ENCODE results near the gene YBX3. TPM values are rescaled to one million over a fixed set of nuclear protein-coding genes. Genes with fewer than 3 reads are reported as not detected.
A peak's percentile ranks its signal among the peaks of the same experiment; 100 is the strongest.

Gene YBX3
- total RNA-seq, 1 donor from 2014 or later: 334 TPM

DNA sequence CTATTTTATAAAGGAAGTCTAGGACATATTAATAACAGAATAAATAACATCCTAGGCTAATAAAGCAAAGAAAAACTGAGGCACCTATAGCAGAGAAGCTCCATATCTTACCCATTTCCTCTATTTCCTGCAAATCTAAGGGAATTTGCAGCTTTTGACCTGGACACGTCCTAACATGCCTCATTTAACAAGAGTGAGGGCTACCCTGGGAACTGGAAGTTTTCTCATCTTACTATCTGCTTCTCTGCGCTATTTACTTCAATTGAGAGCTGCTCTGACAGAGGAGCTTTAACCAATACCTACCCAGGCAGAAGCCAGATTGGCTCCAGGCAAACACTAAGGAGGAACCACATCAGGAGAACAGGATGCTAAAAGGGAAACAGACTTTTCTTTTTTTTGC lies 5.7 kb downstream of the YBX3 start:
- TF ChIP-seq, protein P1, sequence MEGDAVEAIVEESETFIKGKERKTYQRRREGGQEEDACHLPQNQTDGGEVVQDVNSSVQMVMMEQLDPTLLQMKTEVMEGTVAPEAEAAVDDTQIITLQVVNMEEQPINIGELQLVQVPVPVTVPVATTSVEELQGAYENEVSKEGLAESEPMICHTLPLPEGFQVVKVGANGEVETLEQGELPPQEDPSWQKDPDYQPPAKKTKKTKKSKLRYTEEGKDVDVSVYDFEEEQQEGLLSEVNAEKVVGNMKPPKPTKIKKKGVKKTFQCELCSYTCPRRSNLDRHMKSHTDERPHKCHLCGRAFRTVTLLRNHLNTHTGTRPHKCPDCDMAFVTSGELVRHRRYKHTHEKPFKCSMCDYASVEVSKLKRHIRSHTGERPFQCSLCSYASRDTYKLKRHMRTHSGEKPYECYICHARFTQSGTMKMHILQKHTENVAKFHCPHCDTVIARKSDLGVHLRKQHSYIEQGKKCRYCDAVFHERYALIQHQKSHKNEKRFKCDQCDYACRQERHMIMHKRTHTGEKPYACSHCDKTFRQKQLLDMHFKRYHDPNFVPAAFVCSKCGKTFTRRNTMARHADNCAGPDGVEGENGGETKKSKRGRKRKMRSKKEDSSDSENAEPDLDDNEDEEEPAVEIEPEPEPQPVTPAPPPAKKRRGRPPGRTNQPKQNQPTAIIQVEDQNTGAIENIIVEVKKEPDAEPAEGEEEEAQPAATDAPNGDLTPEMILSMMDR (IDR thresholded peaks at IDR 0.05): no peak
- Mint-ChIP-seq H3K27me3 (ENCODE audit: unreplicated experiment) (no peaks in the 10 kb centered on the region), H3K4me1 (ENCODE audit: unreplicated experiment) (peaks cover 63% of the 10 kb centered on the region), H3K36me3 (ENCODE audit: unreplicated experiment) (peaks cover 26% of the 10 kb centered on the region), H3K27ac (ENCODE audit: unreplicated experiment) (peak overlapping the region; percentile 97), H3K4me3 (ENCODE audit: unreplicated experiment) (peak overlapping the region; percentile 74), H3K9me3 (ENCODE audit: unreplicated experiment) (no peaks in the 10 kb centered on the region)
- DNase-seq (ENCODE audit: extremely low spot score, unreplicated experiment): no peak

DNA sequence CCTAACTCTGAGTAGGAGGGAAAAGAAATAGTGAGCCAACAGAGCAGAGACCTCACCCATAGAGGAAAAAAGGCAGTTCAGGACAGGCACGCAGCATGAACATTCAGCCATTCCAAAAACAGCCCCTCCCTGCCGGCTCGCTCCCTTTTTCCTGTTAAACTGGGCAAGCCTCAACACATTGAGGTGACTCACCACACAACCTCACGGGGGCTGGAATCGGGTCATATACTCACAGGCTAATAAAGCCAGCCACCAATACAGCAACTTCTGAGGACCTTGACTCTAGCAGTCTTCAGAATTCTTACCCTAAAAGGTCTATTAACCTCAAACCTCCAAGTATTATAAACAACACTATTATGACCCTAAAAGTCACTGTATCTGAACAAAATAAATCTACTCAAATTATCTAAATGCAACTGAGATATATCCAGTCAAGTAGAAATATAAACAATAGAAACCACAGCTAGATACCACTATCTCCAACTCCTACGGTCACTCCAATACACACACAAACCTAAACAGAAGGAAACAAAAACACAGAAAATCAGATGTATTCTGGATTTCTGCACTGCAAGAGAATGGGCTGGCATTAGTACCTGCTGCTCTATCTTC lies 6.3 kb downstream of the YBX3 start:
- peak overlapping the region; percentile 97 for H3K27ac Mint-ChIP-seq (ENCODE audit: unreplicated experiment)
- H3K27me3 Mint-ChIP-seq (ENCODE audit: unreplicated experiment): no peaks in the 10 kb centered on the region
- H3K4me3 Mint-ChIP-seq (ENCODE audit: unreplicated experiment): peak overlapping the region; percentile 74
- H3K4me1 Mint-ChIP-seq (ENCODE audit: unreplicated experiment): peaks cover 62% of the 10 kb centered on the region
- H3K36me3 Mint-ChIP-seq (ENCODE audit: unreplicated experiment): peaks cover 32% of the 10 kb centered on the region
- DNase-seq (ENCODE audit: extremely low spot score, unreplicated experiment): peak; percentile 88
- no peaks in the 10 kb centered on the region for H3K9me3 Mint-ChIP-seq (ENCODE audit: unreplicated experiment)
- TF ChIP-seq, protein P1 (IDR thresholded peaks at IDR 0.05): no peak

DNA sequence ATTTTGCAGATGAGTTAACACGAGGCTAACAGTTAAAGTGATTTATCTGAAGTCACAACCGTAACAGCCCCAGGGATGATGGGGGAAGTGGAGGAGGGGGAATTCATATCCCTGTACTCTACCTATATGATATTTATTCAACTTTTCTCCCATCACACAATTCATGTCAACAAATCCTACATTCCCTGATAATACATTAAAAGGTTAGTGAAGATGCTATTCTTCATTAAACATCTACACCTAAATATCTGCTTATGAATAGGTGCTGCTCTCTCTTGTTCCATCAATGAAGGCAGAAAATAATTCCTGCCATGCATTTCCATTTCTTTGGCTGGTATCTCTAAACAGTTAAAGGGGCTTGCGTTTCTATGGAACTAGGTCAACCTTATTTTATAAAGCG lies 6.8 kb downstream of the YBX3 start:
- TF ChIP-seq, protein P1 (IDR thresholded peaks at IDR 0.05): no peak
- H3K36me3 Mint-ChIP-seq (ENCODE audit: unreplicated experiment): peaks cover 38% of the 10 kb centered on the region
- H3K27me3 Mint-ChIP-seq (ENCODE audit: unreplicated experiment): no peaks in the 10 kb centered on the region
- peaks cover 59% of the 10 kb centered on the region for H3K4me1 Mint-ChIP-seq (ENCODE audit: unreplicated experiment)
- peak overlapping the region; percentile 74 for H3K4me3 Mint-ChIP-seq (ENCODE audit: unreplicated experiment)
- H3K9me3 Mint-ChIP-seq (ENCODE audit: unreplicated experiment): no peaks in the 10 kb centered on the region
- H3K27ac Mint-ChIP-seq (ENCODE audit: unreplicated experiment): peak overlapping the region; percentile 97
- DNase-seq (ENCODE audit: extremely low spot score, unreplicated experiment): no peak

DNA sequence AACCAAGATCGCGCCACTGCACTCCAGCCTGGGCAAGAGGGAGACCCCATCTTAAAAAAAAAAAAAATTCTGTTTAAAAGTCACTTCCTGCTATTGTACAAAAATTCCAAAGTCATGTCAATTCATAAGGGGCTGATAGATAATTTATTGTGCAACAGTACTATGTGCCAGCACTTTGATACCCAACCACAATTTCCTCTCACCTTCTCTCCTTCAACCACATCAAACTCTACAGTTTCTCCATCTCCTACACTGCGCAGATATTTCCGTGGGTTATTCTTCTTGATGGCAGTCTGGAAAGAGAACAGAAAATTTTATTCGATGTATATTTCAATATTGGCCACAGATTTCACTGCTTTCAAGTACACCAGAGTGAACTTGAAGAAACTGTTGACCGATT lies 7.6 kb downstream of the YBX3 start:
- Mint-ChIP-seq H3K27ac (ENCODE audit: unreplicated experiment) (peak overlapping the region; percentile 97), H3K36me3 (ENCODE audit: unreplicated experiment) (peaks cover 39% of the 10 kb centered on the region), H3K4me1 (ENCODE audit: unreplicated experiment) (peaks cover 51% of the 10 kb centered on the region), H3K4me3 (ENCODE audit: unreplicated experiment) (no peak overlapping the region), H3K27me3 (ENCODE audit: unreplicated experiment) (no peaks in the 10 kb centered on the region), H3K9me3 (ENCODE audit: unreplicated experiment) (no peaks in the 10 kb centered on the region)
- no peak for DNase-seq (ENCODE audit: extremely low spot score, unreplicated experiment)
- TF ChIP-seq, protein P1 (IDR thresholded peaks at IDR 0.05): no peak

DNA sequence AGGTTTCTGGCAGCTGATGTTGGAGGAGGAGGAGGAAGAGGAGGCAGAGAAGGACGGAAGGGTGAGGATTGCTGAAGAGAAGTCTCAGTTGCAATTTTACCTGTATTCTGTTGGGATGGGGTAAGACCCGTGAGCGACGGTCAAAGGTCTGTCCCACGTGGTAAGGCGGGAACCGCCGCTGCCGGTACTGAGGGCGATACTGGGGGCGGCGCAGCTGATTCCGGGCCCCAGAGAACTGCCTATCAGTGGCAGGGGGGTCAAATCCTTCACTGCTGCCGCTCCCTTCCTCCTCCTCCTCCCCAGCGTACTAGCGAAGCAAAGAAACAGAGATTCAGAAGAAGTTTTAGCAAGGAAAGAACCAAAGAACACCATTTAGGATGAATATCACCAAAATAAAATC lies 13.3 kb downstream of the YBX3 start:
- Mint-ChIP-seq H3K9me3 (ENCODE audit: unreplicated experiment) (no peaks in the 10 kb centered on the region), H3K4me3 (ENCODE audit: unreplicated experiment) (no peak overlapping the region), H3K27ac (ENCODE audit: unreplicated experiment) (no peak overlapping the region), H3K4me1 (ENCODE audit: unreplicated experiment) (no peaks in the 10 kb centered on the region), H3K36me3 (ENCODE audit: unreplicated experiment) (peaks cover 66% of the 10 kb centered on the region), H3K27me3 (ENCODE audit: unreplicated experiment) (no peaks in the 10 kb centered on the region)
- TF ChIP-seq, protein P1 (IDR thresholded peaks at IDR 0.05): no peak
- no peak for DNase-seq (ENCODE audit: extremely low spot score, unreplicated experiment)

Data from osteocyte (in vitro differentiated cells).